CD4-positive, alpha-beta T cell treated with Interleukin-10 for 1 hour (primary cell): Measurements from ENCODE around the gene USP28.
"Not testable (repeated sequence)": the region's sequence is repeated elsewhere in the genome, so short reads cannot be mapped to it uniquely, and the experiment has no call there.

Experiments
- DNase-seq: peaks from one replicate; pipeline ENCODE4 v3.0.0-alpha.2; 2020

USP28 gene

GRCh38 chr11:113829751-113830150 lies 45.6 kb downstream of the USP28 start:
- no peak for DNase-seq

- no peak for DNase-seq
Observed at GRCh38 chr11:113828191-113828590, 47.2 kb downstream of the USP28 start.

- DNase-seq, result no peak
Observed at GRCh38 chr11:113827477-113827876, 47.9 kb downstream of the USP28 start.

GRCh38 chr11:113818426-113818825 lies 56.9 kb downstream of the USP28 start:
- DNase-seq, result no peak

- DNase-seq, result no peak
Observed at GRCh38 chr11:113817626-113818025, 57.7 kb downstream of the USP28 start.

GRCh38 chr11:113817162-113817561 lies 58.2 kb downstream of the USP28 start:
- DNase-seq, result no peak

- DNase-seq, result no peak
Observed at GRCh38 chr11:113814181-113814580, 61.2 kb downstream of the USP28 start.

GRCh38 chr11:113808931-113809330 lies 66.4 kb downstream of the USP28 start:
- DNase-seq, result no peak

- DNase-seq, result peak; percentile 3
Observed at GRCh38 chr11:113806406-113806805, 69.0 kb downstream of the USP28 start.

- DNase-seq, result no peak
Observed at GRCh38 chr11:113805640-113806039, 69.7 kb downstream of the USP28 start.

GRCh38 chr11:113802621-113803020 lies 72.8 kb downstream of the USP28 start:
- no peak for DNase-seq

GRCh38 chr11:113796663-113797259 lies 78.6 kb downstream of the USP28 start:
- DNase-seq, result peak; percentile 31

GRCh38 chr11:113789675-113790320 lies 85.6 kb downstream of the USP28 start:
- no peak for DNase-seq

- DNase-seq, result not testable (repeated sequence)
Observed at GRCh38 chr11:113789016-113789415, 86.4 kb downstream of the USP28 start.

- DNase-seq, result no peak
Observed at GRCh38 chr11:113782134-113782533, 93.2 kb downstream of the USP28 start.

- DNase-seq, result no peak
Observed at GRCh38 chr11:113781682-113782081, 93.7 kb downstream of the USP28 start.

GRCh38 chr11:113779496-113779895 lies 95.9 kb downstream of the USP28 start, which contains the start of gene CLDN25:
TSS of gene CLDN25 (plus strand) at chr11:113779796. CDS start at chr11:113779796, 0 bp downstream.
- no peak for DNase-seq

- no peak for DNase-seq
Observed at GRCh38 chr11:113778111-113778910, 97.1 kb downstream of the USP28 start.

- no peak for DNase-seq
Observed at GRCh38 chr11:113774174-113774503, 101.2 kb downstream of the USP28 start.

GRCh38 chr11:113773416-113774173 lies 101.8 kb downstream of the USP28 start, which contains the start of gene ZW10:
TSS of gene ZW10 (minus strand) at chr11:113773692. CDS start at chr11:113773666, 26 bp downstream.
- DNase-seq, result peak; percentile 93

GRCh38 chr11:113773092-113773415 lies 102.3 kb downstream of the USP28 start:
- no peak for DNase-seq

GRCh38 chr11:113771964-113772363 lies 103.4 kb downstream of the USP28 start:
- DNase-seq, result no peak

GRCh38 chr11:113764527-113765219 lies 110.7 kb downstream of the USP28 start:
- no peak for DNase-seq
